HepG2 (cell line): ENCODE results near the gene HIVEP2. TPM values are rescaled to one million over a fixed set of nuclear protein-coding genes. Genes with fewer than 3 reads are reported as not detected.

Source experiments
- CENPT ChIP-seq: sonication (generic); formaldehyde crosslinking; IDR thresholded peaks from 2 replicates; pipeline ENCODE4 v1.8.0; 2022; ENCODE audit warnings: low read depth, mild to moderate bottlenecking, moderate library complexity, missing genetic modification reagents
- GMEB1 ChIP-seq: sonication (generic); formaldehyde crosslinking; IDR thresholded peaks from 2 replicates; pipeline ENCODE4 v1.5.1; 2020; ENCODE audit warnings: missing genetic modification reagents, mild to moderate bottlenecking, borderline replicate concordance
- ZBTB38 ChIP-seq: sonication (generic); formaldehyde crosslinking; IDR thresholded peaks from 2 replicates; pipeline ENCODE4 v1.5.1; 2020; ENCODE audit warnings: mild to moderate bottlenecking, missing genetic modification reagents
- ZBTB40 ChIP-seq, 2 experiments: fragments of 450-650 bp in 1 of 2; sonication (generic) in 1 of 2; formaldehyde crosslinking in 1 of 2; IDR thresholded peaks; 2 replicates each; pipeline versions ENCODE4 v1.6.1 to v1.8.0; 2016 to 2022; ENCODE audit warnings: antibody characterized with exemption in 1 of 2, mild to moderate bottlenecking in 1 of 2, missing genetic modification reagents in 1 of 2
- polyA plus RNA-seq, 8 experiments: library from polyadenylated mRNA; depleted of rRNA in 3 of 8; stranded (reverse) in 7 of 8; unstranded in 1 of 8; fragments of >200 nt; fragmentation: Illumina TruSeq in 4 of 8; extraction: Trizol in 4 of 8; gene quantifications; 2 replicates each; pipeline versions ENCODE4 v1.2.1 to v1.2.3, GENCODE V29; 2011 to 2016; ENCODE audit warnings: low read depth in 4 of 8, missing spikeins in 1 of 8, mixed read lengths in 1 of 8; ENCODE audit not compliant: insufficient read depth in 1 of 8
- total RNA-seq, 5 experiments: library from RNA; depleted of rRNA; stranded (reverse); fragments of >200 nt; fragmentation: Illumina TruSeq; extraction: Trizol; gene quantifications; 2 replicates each; pipeline ENCODE4 v1.2.3, GENCODE V29; 2016; ENCODE audit warnings: low read depth in 1 of 5

Gene HIVEP2
- total and polyA plus RNA-seq, 2 of the 13 experiments (the other 11 are each of a cell fraction or from before 2014, with no cell fraction given), result 3.4 to 12.9 TPM

- TF ChIP-seq GMEB1 (CRISPR knock-in tag) (no peak), ZBTB40 (IDR thresholded peaks at IDR 0.05) (no peak), ZBTB40 (CRISPR knock-in tag; IDR thresholded peaks at IDR 0.05) (no peak), ZBTB38 (CRISPR knock-in tag) (no peak), CENPT (CRISPR knock-in tag) (no peak)
- TF ChIP-seq, all 625 proteins: peak for 0
These were observed 44.6 kb downstream of the HIVEP2 start (continued) for GRCh38 chr6:142900227-142900971.
